ENCODE data around the gene MAPKAP1.

MAPKAP1 gene

DNA sequence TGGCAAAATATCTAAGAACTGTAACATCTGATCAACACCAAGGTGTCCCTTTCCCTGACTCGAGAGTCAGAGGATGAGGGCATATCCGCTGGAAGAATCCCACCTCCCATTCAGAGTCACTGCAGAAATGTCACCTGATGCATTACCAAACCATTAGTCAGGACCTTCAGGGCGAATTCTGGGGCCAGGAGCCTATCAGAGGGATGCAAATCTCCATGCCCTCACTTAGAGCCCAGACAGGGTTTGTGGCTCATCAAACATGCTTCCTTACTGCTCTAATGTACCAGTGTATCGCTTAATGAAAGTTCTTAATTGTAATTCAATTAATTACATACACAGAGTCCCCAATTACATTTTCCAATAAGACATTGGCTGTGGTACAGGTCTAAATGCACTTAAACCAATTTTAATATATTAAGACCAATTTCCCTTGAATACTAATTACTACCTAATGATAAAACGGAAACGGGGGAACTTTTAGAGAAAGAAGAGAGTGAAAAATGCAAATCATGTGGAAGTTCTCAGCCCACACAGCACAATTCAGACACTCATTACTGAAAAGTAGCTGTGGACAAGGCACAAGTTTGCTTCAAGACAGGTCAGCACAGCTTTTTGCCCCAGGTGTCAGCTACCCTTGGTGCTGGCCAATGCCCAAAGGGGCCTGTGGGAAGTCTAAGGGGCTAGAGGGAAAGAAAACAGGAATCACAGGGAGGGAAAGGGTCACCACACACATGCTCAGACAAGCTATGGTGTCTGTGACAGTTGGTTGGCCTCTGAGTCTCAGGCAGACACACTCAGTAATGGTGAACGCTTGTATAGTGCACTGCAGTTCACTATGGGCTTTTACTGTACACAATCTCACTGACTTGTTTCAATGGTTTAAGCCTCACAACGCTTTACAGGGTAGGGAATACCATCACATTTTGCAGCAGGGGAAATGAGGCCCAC is 211.6 kb downstream of the MAPKAP1 start:
- peaks cover 0 to 3% of the 10 kb centered on the region in 2 donors for H3K4me1 ChIP-seq (ENCODE audit: control insufficient read depth in 1 of 2, insufficient read depth in 2 of 2, low read length in 2 of 2)
- peaks cover 0 to 3% of the 10 kb centered on the region in 2 donors for H3K36me3 ChIP-seq (ENCODE audit: control insufficient read depth in 1 of 2, insufficient read depth in 2 of 2, low read length in 2 of 2)
- H3K9ac ChIP-seq (ENCODE audit: low read depth in 1 of 2, low read length in 2 of 2) = no peak overlapping the region
- H3K9me3 ChIP-seq (ENCODE audit: control insufficient read depth in 1 of 2, low read length in 2 of 2) = no peaks in the 10 kb centered on the region
- no peak overlapping the region for H3K27ac ChIP-seq (ENCODE audit: low read depth, low read length)
- H3K4me3 ChIP-seq (ENCODE audit: low read depth in 1 of 2, low read length in 2 of 2) = no peak overlapping the region
- H3K27me3 ChIP-seq (ENCODE audit: control insufficient read depth in 1 of 2, insufficient read depth in 2 of 2, low read length in 2 of 2) = no peaks in the 10 kb centered on the region

- Histone ChIP-seq H3K27ac (ENCODE audit: low read depth, low read length) (no peak overlapping the region), H3K9me3 (ENCODE audit: control insufficient read depth in 1 of 2, low read length in 2 of 2) (no peaks in the 10 kb centered on the region), H3K4me3 (ENCODE audit: low read depth in 1 of 2, low read length in 2 of 2) (no peak overlapping the region), H3K36me3 (ENCODE audit: control insufficient read depth in 1 of 2, insufficient read depth in 2 of 2, low read length in 2 of 2) (peaks cover 0 to 3% of the 10 kb centered on the region in 2 donors), H3K9ac (ENCODE audit: low read depth in 1 of 2, low read length in 2 of 2) (no peak overlapping the region), H3K27me3 (ENCODE audit: control insufficient read depth in 1 of 2, insufficient read depth in 2 of 2, low read length in 2 of 2) (no peaks in the 10 kb centered on the region), H3K4me1 (ENCODE audit: control insufficient read depth in 1 of 2, insufficient read depth in 2 of 2, low read length in 2 of 2) (peaks cover 0 to 3% of the 10 kb centered on the region in 2 donors)
Measured at GRCh38 chr9:125494653-125494915, 212.4 kb downstream of the MAPKAP1 start.

GRCh38 chr9:125493881-125494652 is 212.9 kb downstream of the MAPKAP1 start:
- no peak overlapping the region for H3K4me3 ChIP-seq (ENCODE audit: low read depth in 1 of 2, low read length in 2 of 2)
- no peak overlapping the region for H3K9ac ChIP-seq (ENCODE audit: low read depth in 1 of 2, low read length in 2 of 2)
- peaks cover 0 to 3% of the 10 kb centered on the region in 2 donors for H3K4me1 ChIP-seq (ENCODE audit: control insufficient read depth in 1 of 2, insufficient read depth in 2 of 2, low read length in 2 of 2)
- no peaks in the 10 kb centered on the region for H3K27me3 ChIP-seq (ENCODE audit: control insufficient read depth in 1 of 2, insufficient read depth in 2 of 2, low read length in 2 of 2)
- H3K27ac ChIP-seq (ENCODE audit: low read depth, low read length) = no peak overlapping the region
- H3K36me3 ChIP-seq (ENCODE audit: control insufficient read depth in 1 of 2, insufficient read depth in 2 of 2, low read length in 2 of 2) = peaks cover 0 to 3% of the 10 kb centered on the region in 2 donors
- no peaks in the 10 kb centered on the region for H3K9me3 ChIP-seq (ENCODE audit: control insufficient read depth in 1 of 2, low read length in 2 of 2)

DNA sequence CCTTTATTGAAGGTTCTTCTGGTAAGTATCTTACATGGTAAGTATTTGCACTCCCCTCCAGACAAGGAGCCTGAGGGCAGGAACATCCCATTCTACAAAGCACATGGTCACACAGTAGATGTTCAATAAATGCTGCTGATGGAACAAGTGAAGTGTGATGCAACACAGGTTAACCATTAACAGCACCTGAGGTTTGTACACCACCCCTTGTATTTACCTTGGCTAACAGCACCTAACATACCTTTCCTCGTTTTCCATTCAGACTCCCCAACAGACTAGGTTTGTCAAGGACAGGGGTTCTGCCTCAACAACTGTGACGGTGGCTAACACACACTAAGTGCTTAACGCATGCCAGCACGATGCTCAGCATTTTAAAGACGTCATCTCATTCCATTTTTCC is 213.6 kb downstream of the MAPKAP1 start:
- Histone ChIP-seq H3K4me1 (ENCODE audit: control insufficient read depth in 1 of 2, insufficient read depth in 2 of 2, low read length in 2 of 2) (peaks cover 0 to 3% of the 10 kb centered on the region in 2 donors), H3K4me3 (ENCODE audit: low read depth in 1 of 2, low read length in 2 of 2) (no peak overlapping the region), H3K9me3 (ENCODE audit: control insufficient read depth in 1 of 2, low read length in 2 of 2) (no peaks in the 10 kb centered on the region), H3K27ac (ENCODE audit: low read depth, low read length) (no peak overlapping the region), H3K27me3 (ENCODE audit: control insufficient read depth in 1 of 2, insufficient read depth in 2 of 2, low read length in 2 of 2) (no peaks in the 10 kb centered on the region), H3K9ac (ENCODE audit: low read depth in 1 of 2, low read length in 2 of 2) (no peak overlapping the region), H3K36me3 (ENCODE audit: control insufficient read depth in 1 of 2, insufficient read depth in 2 of 2, low read length in 2 of 2) (peaks cover 0 to 3% of the 10 kb centered on the region in 2 donors)

DNA sequence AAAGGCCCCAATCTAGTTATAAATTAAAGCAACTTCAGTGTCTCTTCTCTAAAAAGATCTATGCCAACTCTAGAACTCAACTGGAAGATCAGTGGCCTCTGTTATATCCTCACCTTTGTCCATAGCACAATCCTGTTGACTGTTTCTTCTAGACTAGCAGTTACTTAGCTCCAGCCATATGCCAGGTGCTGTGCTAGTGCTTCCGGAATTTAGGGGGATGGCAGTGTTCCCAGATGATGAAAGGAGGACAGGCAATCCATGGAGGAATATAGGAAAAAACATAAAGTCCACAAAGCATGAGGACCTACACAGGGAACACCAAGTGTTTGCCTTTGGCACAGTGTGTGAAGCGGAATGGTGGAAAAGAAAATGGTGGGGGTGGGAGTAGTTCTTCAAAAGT is 214.3 kb downstream of the MAPKAP1 start:
- no peak overlapping the region for H3K4me3 ChIP-seq (ENCODE audit: low read depth in 1 of 2, low read length in 2 of 2)
- no peak overlapping the region for H3K9ac ChIP-seq (ENCODE audit: low read depth in 1 of 2, low read length in 2 of 2)
- peaks cover 0 to 3% of the 10 kb centered on the region in 2 donors for H3K4me1 ChIP-seq (ENCODE audit: control insufficient read depth in 1 of 2, insufficient read depth in 2 of 2, low read length in 2 of 2)
- H3K36me3 ChIP-seq (ENCODE audit: control insufficient read depth in 1 of 2, insufficient read depth in 2 of 2, low read length in 2 of 2) = peaks cover 0 to 3% of the 10 kb centered on the region in 2 donors
- no peak overlapping the region for H3K27ac ChIP-seq (ENCODE audit: low read depth, low read length)
- no peaks in the 10 kb centered on the region for H3K9me3 ChIP-seq (ENCODE audit: control insufficient read depth in 1 of 2, low read length in 2 of 2)
- H3K27me3 ChIP-seq (ENCODE audit: control insufficient read depth in 1 of 2, insufficient read depth in 2 of 2, low read length in 2 of 2) = no peaks in the 10 kb centered on the region

- no peaks in the 10 kb centered on the region for H3K27me3 ChIP-seq (ENCODE audit: control insufficient read depth in 1 of 2, insufficient read depth in 2 of 2, low read length in 2 of 2)
- no peak overlapping the region for H3K9ac ChIP-seq (ENCODE audit: low read depth in 1 of 2, low read length in 2 of 2)
- H3K4me1 ChIP-seq (ENCODE audit: control insufficient read depth in 1 of 2, insufficient read depth in 2 of 2, low read length in 2 of 2) = no peaks in the 10 kb centered on the region
- H3K4me3 ChIP-seq (ENCODE audit: low read depth in 1 of 2, low read length in 2 of 2) = no peak overlapping the region
- H3K36me3 ChIP-seq (ENCODE audit: control insufficient read depth in 1 of 2, insufficient read depth in 2 of 2, low read length in 2 of 2) = peaks cover 0 to 6% of the 10 kb centered on the region in 2 donors
- no peaks in the 10 kb centered on the region for H3K9me3 ChIP-seq (ENCODE audit: control insufficient read depth in 1 of 2, low read length in 2 of 2)
- no peak overlapping the region for H3K27ac ChIP-seq (ENCODE audit: low read depth, low read length)
Measured at GRCh38 chr9:125487842-125488241, 219.2 kb downstream of the MAPKAP1 start.

DNA sequence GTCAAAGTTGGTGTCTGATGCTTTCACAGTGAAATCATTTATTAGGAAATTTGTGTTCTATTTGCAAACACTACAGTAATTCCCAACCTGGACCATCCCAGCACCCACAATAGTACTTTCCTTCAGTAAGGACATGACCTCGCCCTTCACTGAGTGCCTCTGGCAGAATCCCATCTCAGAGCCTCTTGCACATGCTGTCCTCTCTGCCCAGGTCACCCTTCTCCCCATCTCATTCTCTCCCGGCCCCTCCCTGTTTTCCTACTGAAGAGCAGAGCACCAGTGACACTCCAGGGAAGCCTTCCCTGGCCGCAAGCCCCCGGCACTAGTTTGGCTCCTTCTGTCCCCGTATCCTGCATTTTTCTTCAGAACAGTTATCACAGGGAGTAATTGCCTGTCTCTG is 220.4 kb downstream of the MAPKAP1 start:
- Histone ChIP-seq H3K36me3 (ENCODE audit: control insufficient read depth in 1 of 2, insufficient read depth in 2 of 2, low read length in 2 of 2) (peaks cover 0 to 6% of the 10 kb centered on the region in 2 donors), H3K4me1 (ENCODE audit: control insufficient read depth in 1 of 2, insufficient read depth in 2 of 2, low read length in 2 of 2) (no peaks in the 10 kb centered on the region), H3K27me3 (ENCODE audit: control insufficient read depth in 1 of 2, insufficient read depth in 2 of 2, low read length in 2 of 2) (no peaks in the 10 kb centered on the region), H3K9ac (ENCODE audit: low read depth in 1 of 2, low read length in 2 of 2) (no peak overlapping the region), H3K27ac (ENCODE audit: low read depth, low read length) (no peak overlapping the region), H3K9me3 (ENCODE audit: control insufficient read depth in 1 of 2, low read length in 2 of 2) (no peaks in the 10 kb centered on the region), H3K4me3 (ENCODE audit: low read depth in 1 of 2, low read length in 2 of 2) (no peak overlapping the region)

- Histone ChIP-seq H3K4me1 (ENCODE audit: control insufficient read depth in 1 of 2, insufficient read depth in 2 of 2, low read length in 2 of 2) (no peaks in the 10 kb centered on the region), H3K27ac (ENCODE audit: low read depth, low read length) (no peak overlapping the region)
Measured at GRCh38 chr9:125486152-125486508, 220.9 kb downstream of the MAPKAP1 start.

GRCh38 chr9:125485471-125486151 is 221.4 kb downstream of the MAPKAP1 start:
- Histone ChIP-seq H3K36me3 (ENCODE audit: control insufficient read depth in 1 of 2, insufficient read depth in 2 of 2, low read length in 2 of 2) (peaks cover 0 to 6% of the 10 kb centered on the region in 2 donors), H3K9me3 (ENCODE audit: control insufficient read depth in 1 of 2, low read length in 2 of 2) (no peaks in the 10 kb centered on the region), H3K4me3 (ENCODE audit: low read depth in 1 of 2, low read length in 2 of 2) (no peak overlapping the region), H3K27ac (ENCODE audit: low read depth, low read length) (no peak overlapping the region), H3K9ac (ENCODE audit: low read depth in 1 of 2, low read length in 2 of 2) (no peak overlapping the region), H3K27me3 (ENCODE audit: control insufficient read depth in 1 of 2, insufficient read depth in 2 of 2, low read length in 2 of 2) (no peaks in the 10 kb centered on the region), H3K4me1 (ENCODE audit: control insufficient read depth in 1 of 2, insufficient read depth in 2 of 2, low read length in 2 of 2) (no peaks in the 10 kb centered on the region)

More at GRCh38 chr9:125486152-125486508, 220.9 kb downstream of the MAPKAP1 start:
- peaks cover 0 to 6% of the 10 kb centered on the region in 2 donors for H3K36me3 ChIP-seq (ENCODE audit: control insufficient read depth in 1 of 2, insufficient read depth in 2 of 2, low read length in 2 of 2)
- no peaks in the 10 kb centered on the region for H3K27me3 ChIP-seq (ENCODE audit: control insufficient read depth in 1 of 2, insufficient read depth in 2 of 2, low read length in 2 of 2)
- H3K9me3 ChIP-seq (ENCODE audit: control insufficient read depth in 1 of 2, low read length in 2 of 2) = no peaks in the 10 kb centered on the region
- no peak overlapping the region for H3K9ac ChIP-seq (ENCODE audit: low read depth in 1 of 2, low read length in 2 of 2)
- H3K4me3 ChIP-seq (ENCODE audit: low read depth in 1 of 2, low read length in 2 of 2) = no peak overlapping the region

All from duodenal mucosa (tissue), 2 donors.